ENCODE data around the gene RNF181. TPM values are rescaled to one million over a fixed set of nuclear protein-coding genes. Genes with fewer than 3 reads are reported as not detected.
"Not testable (repeated sequence)": the region's sequence is repeated elsewhere in the genome, so short reads cannot be mapped to it uniquely, and the experiment has no call there.

The RNF181 gene
- total RNA-seq, 1 experiment from 2014 or later: 123 TPM

DNA sequence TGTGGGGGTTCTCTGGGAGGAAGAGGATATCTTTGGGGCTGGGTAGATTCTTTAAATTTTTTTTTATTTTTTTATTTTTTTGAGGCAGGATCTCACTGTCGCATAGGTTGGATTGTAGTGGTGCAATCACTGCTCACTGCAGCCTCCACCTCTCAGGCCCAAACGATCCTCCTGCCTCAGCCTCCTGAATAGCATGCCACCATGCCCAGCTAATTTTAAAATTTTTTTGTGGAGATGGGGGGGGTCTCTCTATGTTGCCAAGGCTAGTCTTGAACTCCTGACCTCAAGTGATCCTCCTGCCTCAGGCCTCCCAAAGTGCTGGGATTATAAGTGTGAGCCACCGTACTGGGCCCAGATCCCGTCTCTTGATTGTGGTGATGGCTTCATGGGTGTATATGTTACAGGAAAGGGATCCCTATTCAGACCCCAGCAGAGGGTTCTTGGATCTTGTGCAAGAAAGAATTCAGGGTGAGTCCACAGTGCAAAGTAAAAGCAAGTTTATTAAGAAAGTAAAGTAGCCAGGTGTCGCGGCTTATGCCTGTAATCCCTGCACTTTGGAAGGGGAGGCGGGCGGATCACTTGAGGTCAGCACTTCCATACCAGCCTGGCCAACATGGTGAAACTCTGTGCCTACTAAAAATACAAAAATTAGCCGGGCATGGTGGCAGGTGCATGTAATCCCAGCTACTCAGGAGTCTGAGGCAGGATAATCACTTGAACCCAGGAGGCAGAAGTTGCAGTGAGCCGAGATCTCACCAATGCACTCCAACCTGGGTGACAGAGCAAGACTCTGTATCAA lies 18.4 kb downstream of the RNF181 start:
- CTCF ChIA-PET: no interaction called here
- no peaks in the 10 kb centered on the region for H3K9me3 Mint-ChIP-seq (ENCODE audit: unreplicated experiment)
- H3K9me3 ChIP-seq: no peaks in the 10 kb centered on the region
- no TSS peak for BruUV-seq (replicated peaks)
- H3K4me1 ChIP-seq: peaks cover 5% of the 10 kb centered on the region; the same call in 1 of the 2 replicates
- no peaks in the 10 kb centered on the region for H3K4me1 Mint-ChIP-seq (ENCODE audit: low read depth, unreplicated experiment)
- H3K4me3 ChIP-seq (ENCODE audit: low read depth, low read length): no peak overlapping the region
- POLR2A ChIA-PET: no interaction called here
- TF ChIP-seq, protein P1, sequence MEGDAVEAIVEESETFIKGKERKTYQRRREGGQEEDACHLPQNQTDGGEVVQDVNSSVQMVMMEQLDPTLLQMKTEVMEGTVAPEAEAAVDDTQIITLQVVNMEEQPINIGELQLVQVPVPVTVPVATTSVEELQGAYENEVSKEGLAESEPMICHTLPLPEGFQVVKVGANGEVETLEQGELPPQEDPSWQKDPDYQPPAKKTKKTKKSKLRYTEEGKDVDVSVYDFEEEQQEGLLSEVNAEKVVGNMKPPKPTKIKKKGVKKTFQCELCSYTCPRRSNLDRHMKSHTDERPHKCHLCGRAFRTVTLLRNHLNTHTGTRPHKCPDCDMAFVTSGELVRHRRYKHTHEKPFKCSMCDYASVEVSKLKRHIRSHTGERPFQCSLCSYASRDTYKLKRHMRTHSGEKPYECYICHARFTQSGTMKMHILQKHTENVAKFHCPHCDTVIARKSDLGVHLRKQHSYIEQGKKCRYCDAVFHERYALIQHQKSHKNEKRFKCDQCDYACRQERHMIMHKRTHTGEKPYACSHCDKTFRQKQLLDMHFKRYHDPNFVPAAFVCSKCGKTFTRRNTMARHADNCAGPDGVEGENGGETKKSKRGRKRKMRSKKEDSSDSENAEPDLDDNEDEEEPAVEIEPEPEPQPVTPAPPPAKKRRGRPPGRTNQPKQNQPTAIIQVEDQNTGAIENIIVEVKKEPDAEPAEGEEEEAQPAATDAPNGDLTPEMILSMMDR (IDR thresholded peaks at IDR 0.05; ENCODE audit: insufficient read depth in 1 of 2, low read depth in 1 of 2, low read length in 1 of 2, severe bottlenecking in 1 of 2, unreplicated experiment in 1 of 2): no peak
- peaks cover 54% of the 10 kb centered on the region for H3K36me3 Mint-ChIP-seq (ENCODE audit: insufficient read depth, unreplicated experiment)
- DNase-seq: no peak
- intact Hi-C loops (cut with micrococcal nuclease; ENCODE audit: unreplicated experiment): no loop called here
- H3K27me3 Mint-ChIP-seq (ENCODE audit: insufficient read depth, unreplicated experiment): no peaks in the 10 kb centered on the region
- H3K36me3 ChIP-seq (ENCODE audit: control insufficient read depth, insufficient read depth, low read length): peaks cover 2% of the 10 kb centered on the region; the same call in 1 of the 2 replicates
- H3K27me3 ChIP-seq (replicated peaks; ENCODE audit: control insufficient read depth, insufficient read depth, low read length): no peaks in the 10 kb centered on the region
- no peak overlapping the region for H3K27ac Mint-ChIP-seq (ENCODE audit: unreplicated experiment)
- no peak overlapping the region for H3K4me3 Mint-ChIP-seq (ENCODE audit: unreplicated experiment)

DNA sequence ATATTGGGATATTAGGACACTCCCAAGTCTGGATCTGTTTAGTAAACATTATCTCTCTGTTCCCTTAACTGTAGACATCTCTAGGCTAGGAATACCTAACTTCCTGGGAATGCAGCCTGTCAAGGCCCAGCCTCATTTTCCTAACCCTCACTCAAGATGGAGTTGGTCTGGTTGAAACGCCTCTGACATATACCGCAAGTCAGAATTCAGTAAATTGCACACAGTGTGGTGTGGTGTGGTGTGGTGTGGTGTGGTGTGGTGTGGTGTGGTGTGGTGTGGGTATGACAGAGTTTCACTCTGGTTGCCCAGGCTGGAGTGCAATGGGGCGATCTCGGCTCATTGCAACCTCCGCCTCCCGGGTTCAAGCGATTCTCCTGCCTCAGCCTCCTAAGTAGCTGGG lies 19.2 kb downstream of the RNF181 start:
- H3K27me3 ChIP-seq (replicated peaks; ENCODE audit: control insufficient read depth, insufficient read depth, low read length); DNase-seq; H3K9me3 ChIP-seq; H3K4me1 Mint-ChIP-seq (ENCODE audit: low read depth, unreplicated experiment); H3K4me3 ChIP-seq (ENCODE audit: low read depth, low read length); CTCF ChIA-PET; H3K36me3 ChIP-seq (ENCODE audit: control insufficient read depth, insufficient read depth, low read length); POLR2A ChIA-PET; BruUV-seq (replicated peaks); H3K27me3 Mint-ChIP-seq (ENCODE audit: insufficient read depth, unreplicated experiment); H3K4me1 ChIP-seq; H3K4me3 Mint-ChIP-seq (ENCODE audit: unreplicated experiment); H3K27ac Mint-ChIP-seq (ENCODE audit: unreplicated experiment); H3K9me3 Mint-ChIP-seq (ENCODE audit: unreplicated experiment); intact Hi-C loops (cut with micrococcal nuclease; ENCODE audit: unreplicated experiment): not testable (repeated sequence)
- H3K36me3 Mint-ChIP-seq (ENCODE audit: insufficient read depth, unreplicated experiment): peaks cover 52% of the 10 kb centered on the region

DNA sequence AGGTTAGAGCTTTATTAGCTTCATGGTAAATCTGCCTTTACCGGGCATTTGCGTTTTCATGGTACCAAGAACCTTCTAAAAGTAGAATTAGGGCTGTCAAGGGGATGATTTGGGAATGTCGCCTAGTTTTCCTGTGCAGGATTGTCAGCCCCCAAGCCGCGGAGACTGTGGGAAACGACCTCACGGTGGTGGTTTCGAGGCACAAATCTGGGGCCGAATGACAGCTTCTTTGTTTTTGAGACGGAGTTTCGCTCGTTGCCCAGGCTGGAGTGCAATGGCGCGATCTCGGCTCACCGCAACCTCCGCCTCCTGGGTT lies 19.8 kb downstream of the RNF181 start:
- Histone ChIP-seq H3K36me3 (ENCODE audit: control insufficient read depth, insufficient read depth, low read length) (peaks cover 4% of the 10 kb centered on the region), H3K4me1 (peaks cover 5% of the 10 kb centered on the region; the same call in 1 of the 2 replicates), H3K9me3 (no peaks in the 10 kb centered on the region), H3K27me3 (replicated peaks; ENCODE audit: control insufficient read depth, insufficient read depth, low read length) (no peaks in the 10 kb centered on the region), H3K4me3 (ENCODE audit: low read depth, low read length) (no peak overlapping the region)
- H3K4me3 Mint-ChIP-seq (ENCODE audit: unreplicated experiment): peak overlapping the region; percentile 93
- intact Hi-C loops (cut with micrococcal nuclease; ENCODE audit: unreplicated experiment): no loop called here
- H3K27ac Mint-ChIP-seq (ENCODE audit: unreplicated experiment): no peak overlapping the region
- DNase-seq: no peak
- no peaks in the 10 kb centered on the region for H3K4me1 Mint-ChIP-seq (ENCODE audit: low read depth, unreplicated experiment)
- POLR2A ChIA-PET: interaction anchor here (0.9 kb wide), 1 partner anchor 28 kb away, joined by 6 read pairs; no protein-coding TSS in a partner anchor
- CTCF ChIA-PET: no interaction called here
- peaks cover 46% of the 10 kb centered on the region for H3K36me3 Mint-ChIP-seq (ENCODE audit: insufficient read depth, unreplicated experiment)
- TF ChIP-seq, protein P1 (IDR thresholded peaks at IDR 0.05; ENCODE audit: insufficient read depth in 1 of 2, low read depth in 1 of 2, low read length in 1 of 2, severe bottlenecking in 1 of 2, unreplicated experiment in 1 of 2): no peak
- BruUV-seq (replicated peaks): no TSS peak
- H3K27me3 Mint-ChIP-seq (ENCODE audit: insufficient read depth, unreplicated experiment): no peaks in the 10 kb centered on the region
- no peaks in the 10 kb centered on the region for H3K9me3 Mint-ChIP-seq (ENCODE audit: unreplicated experiment)

DNA sequence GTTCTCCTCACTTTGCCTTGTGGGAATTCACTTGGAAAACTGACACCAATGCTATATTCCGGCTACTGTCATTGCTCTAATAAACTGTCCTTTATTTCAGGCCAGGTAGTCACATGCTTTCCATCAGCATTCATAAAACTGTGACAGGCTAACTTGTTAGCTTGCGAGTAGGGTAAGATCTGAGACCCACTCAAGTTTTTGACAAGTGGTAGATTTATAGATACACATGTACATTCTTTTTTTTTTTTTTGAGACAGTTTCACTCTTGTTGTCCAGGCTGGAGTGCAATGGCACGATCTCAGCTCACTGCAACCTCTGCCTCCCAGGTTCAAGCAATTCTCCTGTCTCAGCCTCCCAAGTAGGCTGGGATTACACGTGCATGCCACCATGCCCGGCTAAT lies 22.2 kb downstream of the RNF181 start:
- H3K9me3 Mint-ChIP-seq (ENCODE audit: unreplicated experiment); H3K4me3 ChIP-seq (ENCODE audit: low read depth, low read length); H3K4me1 Mint-ChIP-seq (ENCODE audit: low read depth, unreplicated experiment); DNase-seq; H3K27me3 ChIP-seq (replicated peaks; ENCODE audit: control insufficient read depth, insufficient read depth, low read length); CTCF ChIA-PET; H3K9me3 ChIP-seq; BruUV-seq (replicated peaks); H3K27ac Mint-ChIP-seq (ENCODE audit: unreplicated experiment); H3K4me1 ChIP-seq; H3K36me3 ChIP-seq (ENCODE audit: control insufficient read depth, insufficient read depth, low read length); intact Hi-C loops (cut with micrococcal nuclease; ENCODE audit: unreplicated experiment); H3K27me3 Mint-ChIP-seq (ENCODE audit: insufficient read depth, unreplicated experiment): not testable (repeated sequence)
- peak overlapping the region; percentile 93 for H3K4me3 Mint-ChIP-seq (ENCODE audit: unreplicated experiment)
- H3K36me3 Mint-ChIP-seq (ENCODE audit: insufficient read depth, unreplicated experiment): peaks cover 46% of the 10 kb centered on the region
- POLR2A ChIA-PET: interaction anchor here (1.1 kb wide), 1 partner anchor 15 kb away, joined by 4 read pairs; the partner anchor contains the start of gene TMEM150A

Measured in Caco-2 (cell line).